CD14-positive monocyte (primary cell): ENCODE measurements around the gene LIMS2. TPM values are rescaled to one million over a fixed set of nuclear protein-coding genes. Genes with fewer than 3 reads are reported as not detected.

Experiments
- DNase-seq, 3 donors: peaks; one replicate each; pipeline ENCODE4 v3.0.0-alpha.2; 2011 to 2022
- H2AFZ ChIP-seq: 2 replicates; pipeline ENCODE4 v1.6.0; 2012; ENCODE audit warnings: mild to moderate bottlenecking, low read depth, low read length, inconsistent platforms; ENCODE audit not compliant: insufficient read depth, poor library complexity, severe bottlenecking
- H3K27ac ChIP-seq, 2 donors: 1 replicate in 1 of 2; 2 replicates in 1 of 2; pipeline ENCODE4 v1.5.1; 2012 to 2013; ENCODE audit warnings: low read length in 2 of 2, control low read depth in 1 of 2, inconsistent platforms in 1 of 2, low read depth in 1 of 2, mild to moderate bottlenecking in 1 of 2
- H3K27me3 ChIP-seq, 2 donors: one replicate each; pipeline versions ENCODE4 v1.6.0 to v1.6.1; 2011 to 2013; ENCODE audit warnings: low read length in 2 of 2; ENCODE audit not compliant: control insufficient read depth in 2 of 2, insufficient read depth in 2 of 2
- H3K36me3 ChIP-seq, 2 donors: replicated peaks in 1 of 2; 1 replicate in 1 of 2; 2 replicates in 1 of 2; pipeline versions ENCODE4 v1.5.1 to v1.6.1; 2012 to 2013; ENCODE audit warnings: low read length in 2 of 2, control low read depth in 1 of 2, inconsistent platforms in 1 of 2, mild to moderate bottlenecking in 1 of 2; ENCODE audit not compliant: insufficient read depth in 2 of 2, control insufficient read depth in 1 of 2
- H3K4me1 ChIP-seq, 2 donors: 1 replicate in 1 of 2; 2 replicates in 1 of 2; pipeline versions ENCODE4 v1.5.1 to v1.6.1; 2012 to 2013; ENCODE audit warnings: low read length in 2 of 2, control low read depth in 1 of 2, inconsistent platforms in 1 of 2, mild to moderate bottlenecking in 1 of 2, moderate library complexity in 1 of 2; ENCODE audit not compliant: insufficient read depth in 2 of 2, control insufficient read depth in 1 of 2
- H3K4me2 ChIP-seq: replicated peaks from 2 replicates; pipeline ENCODE3; 2012; ENCODE audit warnings: low read length, moderate library complexity, mild to moderate bottlenecking; ENCODE audit not compliant: poor library complexity, severe bottlenecking; ENCODE audit errors: extremely low read depth
- H3K4me3 ChIP-seq, 3 experiments: fragments of 200-600 bp in 1 of 3; sonication (generic) in 1 of 3; replicated peaks in 1 of 3; 1 replicate in 2 of 3; 2 replicates in 1 of 3; pipeline ENCODE4 v1.5.1; 2011 to 2013; ENCODE audit warnings: low read length in 3 of 3, mild to moderate bottlenecking in 3 of 3, control low read depth in 2 of 3, low read depth in 2 of 3, inconsistent platforms in 1 of 3, moderate library complexity in 1 of 3
- H3K79me2 ChIP-seq: 2 replicates; pipeline ENCODE4 v1.6.0; 2012; ENCODE audit warnings: mild to moderate bottlenecking, control low read depth, inconsistent platforms, low read length, moderate library complexity; ENCODE audit not compliant: insufficient read depth
- H3K9ac ChIP-seq: 2 replicates; pipeline ENCODE4 v1.6.0; 2017; ENCODE audit warnings: low read length, mild to moderate bottlenecking; ENCODE audit not compliant: insufficient read depth, poor library complexity, severe bottlenecking
- H3K9me3 ChIP-seq, 2 donors: replicated peaks in 1 of 2; 1 replicate in 1 of 2; 2 replicates in 1 of 2; pipeline versions ENCODE4 v1.5.1 to v1.6.1; 2012 to 2013; ENCODE audit warnings: low read length in 2 of 2, control low read depth in 1 of 2; ENCODE audit not compliant: control insufficient read depth in 1 of 2, insufficient read depth in 1 of 2
- H4K20me1 ChIP-seq: 2 replicates; pipeline ENCODE4 v1.6.0; 2012; ENCODE audit warnings: mild to moderate bottlenecking, low read length, control low read depth, moderate library complexity; ENCODE audit not compliant: insufficient read depth
- H3K27ac Mint-ChIP-seq, 7 donors: one replicate each; pipeline ENCODE4 v1.8.0; 2020; ENCODE audit warnings: mild to moderate bottlenecking in 7 of 7, mixed read lengths in 7 of 7, moderate library complexity in 6 of 7, inconsistent platforms in 2 of 7
- H3K27me3 Mint-ChIP-seq, 3 donors: one replicate each; pipeline ENCODE4 v1.8.0; 2021 to 2022; ENCODE audit warnings: low read depth in 3 of 3, mild to moderate bottlenecking in 3 of 3, mixed read lengths in 3 of 3, moderate library complexity in 3 of 3, inconsistent platforms in 1 of 3
- H3K36me3 Mint-ChIP-seq, 2 donors: one replicate each; pipeline ENCODE4 v1.8.0; 2020; ENCODE audit warnings: mixed read lengths in 2 of 2, inconsistent platforms in 1 of 2, mild to moderate bottlenecking in 1 of 2
- H3K4me1 Mint-ChIP-seq: one replicate; pipeline ENCODE4 v1.8.0; 2020; ENCODE audit warnings: mild to moderate bottlenecking, mixed read lengths
- H3K4me3 Mint-ChIP-seq, 2 donors: one replicate each; pipeline ENCODE4 v1.8.0; 2020; ENCODE audit warnings: mild to moderate bottlenecking in 2 of 2, mixed read lengths in 2 of 2, moderate library complexity in 1 of 2
- H3K9me3 Mint-ChIP-seq, 7 donors: one replicate each; pipeline ENCODE4 v1.8.0; 2020 to 2022; ENCODE audit warnings: mixed read lengths in 7 of 7, mild to moderate bottlenecking in 6 of 7, moderate library complexity in 6 of 7, inconsistent platforms in 2 of 7
- WGBS: methylation state at CpG from one replicate; pipeline ENCODE4 v1.1.5; 2013; ENCODE audit warnings: missing lambda C conversion rate; ENCODE audit not compliant: insufficient coverage; 5-methylcytosine and 5-hydroxymethylcytosine counted together
- intact Hi-C, 2 donors: fragments of 100-400 bp; cut with micrococcal nuclease; formaldehyde crosslinking; loops; one replicate each; pipeline versions ENCODE4 v1.15.0 to v1.15.1; 2023
- polyA plus RNA-seq, 3 donors: library from polyadenylated mRNA; depleted of rRNA in 1 of 3; unstranded in 2 of 3; stranded (reverse) in 1 of 3; fragments of 300-500 nt in 2 of 3; fragments of >200 nt in 1 of 3; fragmentation: Illumina TruSeq in 2 of 3; gene quantifications; 1 replicate in 2 of 3; 2 replicates in 1 of 3; pipeline ENCODE4 v1.2.3, GENCODE V29; 2012 to 2021
- TF ChIP-seq, protein P1 (sequence below): fragments of 200-600 bp; IDR thresholded peaks from one replicate; pipeline ENCODE4 v1.8.0; 2022; ENCODE audit warnings: antibody characterized with exemption, mild to moderate bottlenecking

Gene LIMS2
- polyA plus RNA-seq, 3 donors: 0.13 to 1.3 (median 0.23) TPM

DNA sequence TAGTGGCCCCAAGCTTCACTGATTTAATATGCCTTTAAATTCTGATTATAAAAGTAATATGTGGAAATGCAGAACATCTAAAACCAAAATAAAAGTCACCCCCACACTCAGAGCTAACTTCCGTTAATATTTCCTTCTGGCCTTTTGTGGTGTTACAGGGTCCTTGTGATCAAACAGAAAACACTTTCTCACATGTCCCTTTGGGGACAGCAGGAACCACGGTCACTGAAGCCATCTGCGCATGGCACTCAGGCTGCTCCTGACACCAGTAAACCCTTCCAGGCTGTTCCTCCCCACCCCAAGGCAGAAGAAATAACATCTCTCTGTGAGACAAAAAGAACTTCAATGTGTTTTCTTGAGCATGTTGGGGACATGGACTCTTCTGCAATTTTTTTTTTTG, 54.5 kb downstream of the LIMS2 start:
- Histone ChIP-seq H3K27ac (no peak overlapping the region), H3K79me2 (no peaks in the 10 kb centered on the region), H3K4me1 (no peaks in the 10 kb centered on the region), H2AFZ (no peak overlapping the region), H4K20me1 (no peaks in the 10 kb centered on the region), H3K9me3 (no peaks in the 10 kb centered on the region), H3K27me3 (no peaks in the 10 kb centered on the region), H3K4me2 (no peak overlapping the region), H3K4me3 (no peak overlapping the region), H3K36me3 (no peaks in the 10 kb centered on the region), H3K9ac (no peak overlapping the region)
- DNase-seq: peak in 1 of 3 donors; percentile 20
- TF ChIP-seq, protein P1, sequence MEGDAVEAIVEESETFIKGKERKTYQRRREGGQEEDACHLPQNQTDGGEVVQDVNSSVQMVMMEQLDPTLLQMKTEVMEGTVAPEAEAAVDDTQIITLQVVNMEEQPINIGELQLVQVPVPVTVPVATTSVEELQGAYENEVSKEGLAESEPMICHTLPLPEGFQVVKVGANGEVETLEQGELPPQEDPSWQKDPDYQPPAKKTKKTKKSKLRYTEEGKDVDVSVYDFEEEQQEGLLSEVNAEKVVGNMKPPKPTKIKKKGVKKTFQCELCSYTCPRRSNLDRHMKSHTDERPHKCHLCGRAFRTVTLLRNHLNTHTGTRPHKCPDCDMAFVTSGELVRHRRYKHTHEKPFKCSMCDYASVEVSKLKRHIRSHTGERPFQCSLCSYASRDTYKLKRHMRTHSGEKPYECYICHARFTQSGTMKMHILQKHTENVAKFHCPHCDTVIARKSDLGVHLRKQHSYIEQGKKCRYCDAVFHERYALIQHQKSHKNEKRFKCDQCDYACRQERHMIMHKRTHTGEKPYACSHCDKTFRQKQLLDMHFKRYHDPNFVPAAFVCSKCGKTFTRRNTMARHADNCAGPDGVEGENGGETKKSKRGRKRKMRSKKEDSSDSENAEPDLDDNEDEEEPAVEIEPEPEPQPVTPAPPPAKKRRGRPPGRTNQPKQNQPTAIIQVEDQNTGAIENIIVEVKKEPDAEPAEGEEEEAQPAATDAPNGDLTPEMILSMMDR: no peak
- WGBS: 44% methylated on average over 3 of the region's 3 CpGs
- H3K27ac Mint-ChIP-seq: no peak overlapping the region
- peaks cover 12% of the 10 kb centered on the region for H3K4me1 Mint-ChIP-seq
- intact Hi-C loops: no loop called here
- peaks cover 3 to 9% (median 4%) of the 10 kb centered on the region in 3 donors for H3K27me3 Mint-ChIP-seq
- peaks cover 0 to 2% (median 0%) of the 10 kb centered on the region in 7 donors for H3K9me3 Mint-ChIP-seq
- H3K36me3 Mint-ChIP-seq: no peaks in the 10 kb centered on the region
- no peak overlapping the region for H3K4me3 Mint-ChIP-seq

DNA sequence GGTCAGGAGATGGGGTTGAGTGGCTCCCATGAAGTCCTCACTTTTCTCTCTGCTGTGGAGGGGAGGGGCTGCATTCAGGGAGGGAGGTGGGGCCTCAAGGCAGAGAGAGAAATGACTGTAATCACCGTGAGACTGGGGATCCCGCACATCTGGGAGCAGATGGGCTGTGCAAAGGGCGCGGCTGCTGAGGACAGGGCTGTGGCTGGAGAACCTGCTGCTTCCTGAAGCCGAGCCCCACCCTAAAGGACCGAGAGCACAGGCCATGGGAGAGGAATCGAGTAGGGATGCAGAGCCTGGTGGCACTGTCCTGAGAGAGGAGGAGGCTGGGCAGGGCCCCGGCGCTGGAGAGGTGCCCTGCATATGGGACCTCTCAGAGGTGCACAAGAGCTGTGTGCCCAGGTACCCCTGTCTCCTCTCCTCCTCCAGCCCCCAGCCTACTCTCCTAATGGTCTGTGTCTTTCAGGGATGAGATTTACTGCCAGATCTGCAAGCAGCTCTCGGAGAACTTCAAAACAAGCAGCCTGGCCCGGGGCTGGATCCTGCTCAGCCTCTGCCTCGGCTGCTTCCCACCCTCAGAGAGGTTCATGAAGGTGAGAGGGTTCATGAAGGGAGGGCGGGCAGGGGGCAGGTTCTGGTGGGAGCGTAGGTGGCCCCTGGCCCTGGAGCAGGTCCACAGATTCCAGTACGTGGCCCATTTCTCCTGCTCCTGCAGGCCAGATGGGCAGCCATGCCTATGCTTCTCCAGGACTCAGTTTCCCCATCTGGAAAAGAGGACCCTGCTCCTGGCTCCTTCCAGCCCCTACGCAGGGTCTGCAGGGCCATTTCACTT, 55.2 kb downstream of the LIMS2 start:
- DNase-seq: no peak
- H3K27ac Mint-ChIP-seq: peak overlapping the region in 1 of 7 donors; percentile 42
- H3K36me3 Mint-ChIP-seq: no peaks in the 10 kb centered on the region
- no peak overlapping the region for H2AFZ ChIP-seq
- 89% methylated on average over 10 of the region's 16 CpGs for WGBS
- H3K27me3 ChIP-seq: no peaks in the 10 kb centered on the region
- peaks cover 16% of the 10 kb centered on the region for H3K4me1 Mint-ChIP-seq
- no peak overlapping the region for H3K4me3 Mint-ChIP-seq
- intact Hi-C loops: no loop called here
- TF ChIP-seq, protein P1: no peak
- no peaks in the 10 kb centered on the region for H3K36me3 ChIP-seq
- peaks cover 0 to 2% (median 0%) of the 10 kb centered on the region in 7 donors for H3K9me3 Mint-ChIP-seq
- H3K4me2 ChIP-seq: no peak overlapping the region
- no peak overlapping the region for H3K9ac ChIP-seq
- no peaks in the 10 kb centered on the region for H3K79me2 ChIP-seq
- no peaks in the 10 kb centered on the region for H3K4me1 ChIP-seq
- H3K27me3 Mint-ChIP-seq: peaks cover 3 to 7% (median 7%) of the 10 kb centered on the region in 3 donors
- no peaks in the 10 kb centered on the region for H3K9me3 ChIP-seq
- H3K27ac ChIP-seq: no peak overlapping the region
- H3K4me3 ChIP-seq: no peak overlapping the region
- H4K20me1 ChIP-seq: no peaks in the 10 kb centered on the region
